ENCODE data around the gene TMED8.

TMED8 gene

DNA sequence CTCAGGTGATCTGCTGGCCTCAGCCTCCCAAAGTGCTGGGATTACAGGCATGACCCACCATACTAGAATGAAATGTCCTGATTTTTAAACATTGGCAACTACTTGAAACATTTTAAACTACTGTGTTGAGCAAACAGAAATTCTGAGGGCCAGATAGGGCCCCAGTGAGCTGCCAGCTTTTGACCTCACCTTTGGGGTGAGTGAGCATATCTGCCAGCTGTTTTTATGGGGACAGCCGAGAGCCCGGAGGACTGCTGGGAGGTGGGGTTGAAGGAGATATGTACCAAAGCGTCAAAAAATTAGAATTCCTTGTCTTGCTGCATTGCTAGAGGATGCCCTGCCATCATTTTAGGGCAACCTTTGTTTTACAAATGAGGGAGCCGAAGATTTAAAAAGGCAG is 53.3 kb downstream of the TMED8 start:
- Histone ChIP-seq H3K4me3 (IDR thresholded peaks at IDR 0.05; ENCODE audit: insufficient read depth, low read depth, low read length) (no peak overlapping the region), H3K27me3 (ENCODE audit: insufficient read depth, low read depth) (no peaks in the 10 kb centered on the region), H3K79me2 (ENCODE audit: insufficient read depth, low read depth) (no peaks in the 10 kb centered on the region)

DNA sequence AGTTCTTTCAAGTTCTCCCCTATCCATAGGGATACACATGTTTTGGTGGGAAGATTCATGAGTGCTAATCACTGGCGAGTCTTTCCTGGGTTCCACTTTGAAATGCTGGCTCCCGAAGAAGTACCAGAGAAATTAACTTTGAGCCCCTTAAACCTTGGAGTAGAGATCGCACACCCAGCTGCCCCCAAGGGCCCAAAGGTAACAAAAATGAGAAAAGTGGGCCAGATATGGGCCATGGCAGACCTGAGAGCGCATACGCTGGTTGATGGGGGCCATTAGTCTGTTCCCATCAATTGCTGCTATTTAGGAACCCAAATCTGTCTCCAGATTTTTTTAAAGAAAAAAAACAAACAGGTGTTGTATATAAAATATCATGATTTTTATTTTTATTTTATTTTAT is 53.9 kb downstream of the TMED8 start:
- Histone ChIP-seq H3K4me2 (no peak overlapping the region), H2AFZ (ENCODE audit: low read depth) (no peak overlapping the region), H4K20me1 (ENCODE audit: insufficient read depth) (no peaks in the 10 kb centered on the region), H3K27ac (no peak overlapping the region), H3K9ac (no peak overlapping the region), H3K79me2 (ENCODE audit: insufficient read depth, low read depth) (no peaks in the 10 kb centered on the region), H3K4me1 (ENCODE audit: low read depth, poor library complexity, severe bottlenecking) (peaks cover 5% of the 10 kb centered on the region), H3K4me3 (IDR thresholded peaks at IDR 0.05; ENCODE audit: insufficient read depth, low read depth, low read length) (no peak overlapping the region), H3K27me3 (ENCODE audit: insufficient read depth, low read depth) (no peaks in the 10 kb centered on the region), H3K36me3 (ENCODE audit: insufficient read depth) (no peaks in the 10 kb centered on the region)
- TF ChIP-seq, protein P1, sequence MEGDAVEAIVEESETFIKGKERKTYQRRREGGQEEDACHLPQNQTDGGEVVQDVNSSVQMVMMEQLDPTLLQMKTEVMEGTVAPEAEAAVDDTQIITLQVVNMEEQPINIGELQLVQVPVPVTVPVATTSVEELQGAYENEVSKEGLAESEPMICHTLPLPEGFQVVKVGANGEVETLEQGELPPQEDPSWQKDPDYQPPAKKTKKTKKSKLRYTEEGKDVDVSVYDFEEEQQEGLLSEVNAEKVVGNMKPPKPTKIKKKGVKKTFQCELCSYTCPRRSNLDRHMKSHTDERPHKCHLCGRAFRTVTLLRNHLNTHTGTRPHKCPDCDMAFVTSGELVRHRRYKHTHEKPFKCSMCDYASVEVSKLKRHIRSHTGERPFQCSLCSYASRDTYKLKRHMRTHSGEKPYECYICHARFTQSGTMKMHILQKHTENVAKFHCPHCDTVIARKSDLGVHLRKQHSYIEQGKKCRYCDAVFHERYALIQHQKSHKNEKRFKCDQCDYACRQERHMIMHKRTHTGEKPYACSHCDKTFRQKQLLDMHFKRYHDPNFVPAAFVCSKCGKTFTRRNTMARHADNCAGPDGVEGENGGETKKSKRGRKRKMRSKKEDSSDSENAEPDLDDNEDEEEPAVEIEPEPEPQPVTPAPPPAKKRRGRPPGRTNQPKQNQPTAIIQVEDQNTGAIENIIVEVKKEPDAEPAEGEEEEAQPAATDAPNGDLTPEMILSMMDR (conservative IDR thresholded peaks at IDR 0.05; ENCODE audit: low read depth, low read length), result no peak

More for the DNA sequence above, 53.3 kb downstream of the TMED8 start:
- H3K27ac ChIP-seq, result no peak overlapping the region
- H3K36me3 ChIP-seq (ENCODE audit: insufficient read depth), result no peaks in the 10 kb centered on the region
- H3K4me2 ChIP-seq, result no peak overlapping the region
- H3K9ac ChIP-seq, result no peak overlapping the region
- H3K4me1 ChIP-seq (ENCODE audit: low read depth, poor library complexity, severe bottlenecking), result peaks cover 5% of the 10 kb centered on the region
- TF ChIP-seq, protein P1 (conservative IDR thresholded peaks at IDR 0.05; ENCODE audit: low read depth, low read length), result no peak
- no peak overlapping the region for H2AFZ ChIP-seq (ENCODE audit: low read depth)
- H4K20me1 ChIP-seq (ENCODE audit: insufficient read depth), result no peaks in the 10 kb centered on the region

DNA sequence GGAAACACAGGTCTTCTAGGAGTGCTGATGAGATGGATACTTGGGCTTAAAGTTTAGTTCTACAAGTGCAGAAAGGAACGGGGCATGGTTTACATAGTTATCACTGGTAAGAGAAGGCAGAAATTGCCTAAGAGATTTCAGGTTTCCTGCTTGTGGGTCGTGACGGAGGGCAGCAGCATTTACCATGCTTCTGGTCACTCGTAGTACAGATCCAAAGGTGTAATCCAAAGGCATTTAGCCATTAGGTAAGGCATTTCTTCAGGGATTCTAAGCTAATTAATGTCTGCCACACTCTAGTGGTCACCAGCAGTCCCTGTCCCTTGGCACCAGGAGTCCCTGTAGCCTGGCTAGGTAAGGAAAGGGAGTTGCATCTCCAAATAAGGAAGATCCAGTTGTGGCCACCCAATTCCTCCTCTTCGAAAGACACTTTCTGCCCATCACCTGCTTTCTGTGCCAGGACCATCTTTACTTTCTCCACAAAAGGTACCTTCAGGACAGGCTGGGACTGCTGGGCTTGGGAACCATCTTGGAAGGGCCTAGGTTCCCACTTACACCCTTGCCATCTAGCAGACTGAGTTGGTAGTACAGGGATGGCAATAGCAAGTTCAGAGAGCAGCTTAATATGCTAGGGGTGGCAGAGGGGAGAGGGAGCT is 54.5 kb downstream of the TMED8 start:
- Histone ChIP-seq H3K79me2 (ENCODE audit: insufficient read depth, low read depth) (no peaks in the 10 kb centered on the region), H3K4me2 (peak overlapping the region; percentile 34; the same call in 1 of the 2 replicates), H3K27ac (no peak overlapping the region; the same call in 1 of the 2 replicates), H3K27me3 (ENCODE audit: insufficient read depth, low read depth) (no peaks in the 10 kb centered on the region), H3K4me1 (ENCODE audit: low read depth, poor library complexity, severe bottlenecking) (peaks cover 5% of the 10 kb centered on the region), H2AFZ (ENCODE audit: low read depth) (peak overlapping the region; percentile 87), H4K20me1 (ENCODE audit: insufficient read depth) (no peaks in the 10 kb centered on the region), H3K4me3 (IDR thresholded peaks at IDR 0.05; ENCODE audit: insufficient read depth, low read depth, low read length) (no peak overlapping the region), H3K9ac (peak overlapping the region; percentile 78; the same call in 1 of the 2 replicates), H3K36me3 (ENCODE audit: insufficient read depth) (no peaks in the 10 kb centered on the region)
- TF ChIP-seq, protein P1 (conservative IDR thresholded peaks at IDR 0.05; ENCODE audit: low read depth, low read length), result no peak

DNA sequence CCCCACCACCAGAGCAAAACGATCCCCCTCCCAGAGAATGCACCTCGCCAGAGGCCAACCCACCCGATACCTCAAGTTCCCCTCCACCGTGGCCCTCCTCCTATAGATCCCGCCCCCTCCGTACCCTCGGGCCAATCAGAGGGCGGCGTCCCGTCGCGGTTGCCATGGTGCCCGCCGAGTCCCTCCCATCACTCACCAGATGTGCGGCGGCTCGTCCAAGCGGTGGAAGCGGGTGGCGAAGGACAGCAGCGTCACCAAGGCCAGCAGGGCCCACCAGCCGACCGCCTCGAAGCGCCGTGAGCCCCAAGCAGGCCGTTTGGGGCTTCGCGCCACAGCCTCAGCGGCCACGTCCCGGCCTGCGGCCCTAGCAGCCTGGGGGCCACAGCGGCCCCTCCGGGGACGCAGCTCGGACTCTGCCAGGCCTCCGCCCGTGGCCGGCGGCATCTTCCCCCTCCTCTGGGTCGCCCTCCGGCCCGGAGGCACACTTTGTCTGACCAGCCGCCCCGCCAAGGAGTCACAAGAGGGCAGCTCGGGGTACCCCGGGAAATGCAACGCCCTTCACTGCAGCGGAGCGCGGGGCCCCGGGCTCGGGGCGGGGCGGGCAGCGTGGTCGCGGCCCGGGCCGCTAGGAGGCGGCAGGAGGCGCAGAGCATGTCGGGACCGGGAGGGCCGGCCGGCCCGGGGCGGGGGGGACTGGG is 56.5 kb downstream of the TMED8 start, which contains the start of gene POMT2:
TSS of gene POMT2 (minus strand) at position 646 of the 698 bp plus-strand sequence. CDS start at position 444, 202 bp downstream.
- peak within 1 kb of the TSS; percentile 54; the same call in 1 of the 2 replicates for H3K4me2 ChIP-seq
- TF ChIP-seq, protein P1 (conservative IDR thresholded peaks at IDR 0.05; ENCODE audit: low read depth, low read length), result no peak
- no peaks in the 10 kb centered on the region for H4K20me1 ChIP-seq (ENCODE audit: insufficient read depth)
- H3K79me2 ChIP-seq (ENCODE audit: insufficient read depth, low read depth), result no peaks in the 10 kb centered on the region
- H2AFZ ChIP-seq (ENCODE audit: low read depth), result peak within 1 kb of the TSS; percentile 88
- no peaks in the 10 kb centered on the region for H3K27me3 ChIP-seq (ENCODE audit: insufficient read depth, low read depth)
- H3K9ac ChIP-seq, result peak within 1 kb of the TSS; percentile 78
- H3K4me1 ChIP-seq (ENCODE audit: low read depth, poor library complexity, severe bottlenecking), result peaks cover 5% of the 10 kb centered on the region
- H3K27ac ChIP-seq, result peak within 1 kb of the TSS; percentile 69
- no peak within 1 kb of the TSS for H3K4me3 ChIP-seq (IDR thresholded peaks at IDR 0.05; ENCODE audit: insufficient read depth, low read depth, low read length)
- H3K36me3 ChIP-seq (ENCODE audit: insufficient read depth), result no peaks in the 10 kb centered on the region
